Upper lobe of left lung (tissue), 4 donors: Measurements from ENCODE around the gene EDNRB.

Experiments
- EP300 ChIP-seq, 4 donors: sonication (generic); formaldehyde crosslinking; IDR thresholded peaks; one replicate each; pipeline ENCODE4 v1.5.1; 2017; ENCODE audit warnings: antibody characterized with exemption in 4 of 4, control low read depth in 2 of 4
- POLR2A ChIP-seq, 4 donors: fragments of 450-650 bp; IDR thresholded peaks; one replicate each; pipeline ENCODE4 v1.5.1; 2016 to 2017; ENCODE audit warnings: antibody characterized with exemption in 4 of 4, mild to moderate bottlenecking in 2 of 4
- POLR2AphosphoS5 ChIP-seq, 2 donors: sonication (generic); formaldehyde crosslinking; IDR thresholded peaks; one replicate each; pipeline ENCODE4 v1.5.1; 2017; ENCODE audit warnings: antibody characterized with exemption in 2 of 2
- TF ChIP-seq, protein P1 (sequence below), 6 experiments: fragments of 450-650 bp in 4 of 6; fragments of 200-600 bp in 2 of 6; sonication (generic) in 2 of 6; IDR thresholded peaks; one replicate each; pipeline ENCODE4 v1.5.1; 2016 to 2019; ENCODE audit warnings: antibody characterized with exemption in 6 of 6

DNA sequence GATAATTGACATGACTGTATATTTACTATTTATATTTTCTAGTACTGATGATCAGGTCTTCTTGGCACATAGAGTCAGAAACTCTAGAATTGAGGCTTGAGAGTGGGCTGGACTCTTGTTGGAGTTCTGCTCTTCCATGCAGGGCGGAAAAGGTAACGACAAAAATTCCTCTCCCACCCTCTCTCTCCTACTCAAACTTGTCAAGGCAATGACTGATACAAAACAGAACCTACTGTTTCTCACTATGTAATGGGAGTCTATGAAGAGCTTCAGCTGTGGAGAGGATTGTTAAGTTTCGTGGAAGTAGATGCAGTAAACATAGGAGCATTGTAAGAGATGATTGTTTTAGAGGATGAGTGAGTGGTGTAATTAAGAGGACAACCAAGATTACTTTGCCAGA lies 8.8 kb downstream of the EDNRB start:
- TF ChIP-seq EP300 (IDR thresholded peaks at IDR 0.05) (no peak), POLR2AphosphoS5 (IDR thresholded peaks at IDR 0.05) (no peak), POLR2A (IDR thresholded peaks at IDR 0.05) (no peak)
- TF ChIP-seq, protein P1, sequence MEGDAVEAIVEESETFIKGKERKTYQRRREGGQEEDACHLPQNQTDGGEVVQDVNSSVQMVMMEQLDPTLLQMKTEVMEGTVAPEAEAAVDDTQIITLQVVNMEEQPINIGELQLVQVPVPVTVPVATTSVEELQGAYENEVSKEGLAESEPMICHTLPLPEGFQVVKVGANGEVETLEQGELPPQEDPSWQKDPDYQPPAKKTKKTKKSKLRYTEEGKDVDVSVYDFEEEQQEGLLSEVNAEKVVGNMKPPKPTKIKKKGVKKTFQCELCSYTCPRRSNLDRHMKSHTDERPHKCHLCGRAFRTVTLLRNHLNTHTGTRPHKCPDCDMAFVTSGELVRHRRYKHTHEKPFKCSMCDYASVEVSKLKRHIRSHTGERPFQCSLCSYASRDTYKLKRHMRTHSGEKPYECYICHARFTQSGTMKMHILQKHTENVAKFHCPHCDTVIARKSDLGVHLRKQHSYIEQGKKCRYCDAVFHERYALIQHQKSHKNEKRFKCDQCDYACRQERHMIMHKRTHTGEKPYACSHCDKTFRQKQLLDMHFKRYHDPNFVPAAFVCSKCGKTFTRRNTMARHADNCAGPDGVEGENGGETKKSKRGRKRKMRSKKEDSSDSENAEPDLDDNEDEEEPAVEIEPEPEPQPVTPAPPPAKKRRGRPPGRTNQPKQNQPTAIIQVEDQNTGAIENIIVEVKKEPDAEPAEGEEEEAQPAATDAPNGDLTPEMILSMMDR (IDR thresholded peaks at IDR 0.05): no peak
